OCI-LY3 (cell line): ENCODE results near the gene HTR3A.

ENCODE experiments used
- H2AFZ ChIP-seq: fragments of 200-600, 300-600 bp; shearing (Covaris generic); 2 replicates; pipeline ENCODE4 v1.6.0; 2014; ENCODE audit warnings: antibody characterized with exemption, low read depth, low read length
- H3K27ac ChIP-seq: fragments of 200-600, 300-600 bp; sonication (generic); 2 replicates; pipeline ENCODE4 v1.5.1; 2014; ENCODE audit warnings: mild to moderate bottlenecking, low read length, moderate library complexity, mixed read lengths
- H3K27me3 ChIP-seq: fragments of 200-600, 300-600 bp; sonication (generic); 2 replicates; pipeline ENCODE4 v1.6.1; 2014; ENCODE audit warnings: low read depth, low read length, mixed read lengths
- H3K36me3 ChIP-seq: fragments of 200-600, 300-600 bp; sonication (generic); replicated peaks from 2 replicates; pipeline ENCODE3; 2014; ENCODE audit warnings: low read depth, low read length, mixed read lengths
- H3K4me1 ChIP-seq: fragments of 300-600, 200-600 bp; sonication (generic); 2 replicates; pipeline ENCODE4 v1.6.1; 2014; ENCODE audit warnings: low read length, mixed read lengths
- H3K4me2 ChIP-seq: fragments of 200-600, 300-600 bp; sonication (generic); 2 replicates; pipeline ENCODE4 v1.6.1; 2014; ENCODE audit warnings: low read length, mixed read lengths
- H3K4me3 ChIP-seq: fragments of 300-600, 200-600 bp; sonication (generic); 2 replicates; pipeline ENCODE4 v1.5.1; 2014; ENCODE audit warnings: antibody characterized with exemption, mild to moderate bottlenecking, low read length, moderate library complexity
- H3K79me2 ChIP-seq: fragments of 300-600, 200-600 bp; shearing (Covaris generic); 2 replicates; pipeline ENCODE4 v1.6.1; 2014; ENCODE audit warnings: mild to moderate bottlenecking, low read length, mixed read lengths
- H3K9ac ChIP-seq: fragments of 300-600, 200-600 bp; shearing (Covaris generic); 2 replicates; pipeline ENCODE4 v1.6.0; 2014; ENCODE audit warnings: mild to moderate bottlenecking, low read length, moderate library complexity
- H3K9me3 ChIP-seq: fragments of 200-600, 300-600 bp; shearing (Covaris generic); 2 replicates; pipeline ENCODE4 v1.6.1; 2014; ENCODE audit warnings: low read length, mixed read lengths; ENCODE audit not compliant: insufficient read depth
- H4K20me1 ChIP-seq: fragments of 200-600, 300-600 bp; sonication (generic); 2 replicates; pipeline ENCODE4 v1.6.1; 2016; ENCODE audit warnings: low read length, mixed read lengths; ENCODE audit not compliant: insufficient read depth
- EZH2phosphoT487 ChIP-seq: fragments of 200-600 bp; shearing (Covaris generic); IDR thresholded peaks from 2 replicates; pipeline ENCODE4 v1.6.1; 2018; ENCODE audit warnings: antibody characterized with exemption, mixed run types, low read depth
- TF ChIP-seq, protein P1 (sequence below): fragments of 200-600, 300-600 bp; sonication (generic); IDR thresholded peaks from 2 replicates; pipeline ENCODE4 v1.5.1; 2014; ENCODE audit warnings: antibody characterized with exemption, low read length, low read depth

Gene HTR3A

GRCh38 chr11:113952588-113952987, 22.3 kb upstream of the HTR3A start:
- Histone ChIP-seq H3K79me2 (no peaks in the 10 kb centered on the region), H3K4me2 (no peak overlapping the region), H3K9ac (no peak overlapping the region), H4K20me1 (no peaks in the 10 kb centered on the region), H3K27ac (no peak overlapping the region), H2AFZ (no peak overlapping the region), H3K27me3 (no peaks in the 10 kb centered on the region), H3K36me3 (no peaks in the 10 kb centered on the region), H3K9me3 (no peaks in the 10 kb centered on the region), H3K4me1 (peaks cover 23% of the 10 kb centered on the region), H3K4me3 (no peak overlapping the region)
- TF ChIP-seq, protein P1, sequence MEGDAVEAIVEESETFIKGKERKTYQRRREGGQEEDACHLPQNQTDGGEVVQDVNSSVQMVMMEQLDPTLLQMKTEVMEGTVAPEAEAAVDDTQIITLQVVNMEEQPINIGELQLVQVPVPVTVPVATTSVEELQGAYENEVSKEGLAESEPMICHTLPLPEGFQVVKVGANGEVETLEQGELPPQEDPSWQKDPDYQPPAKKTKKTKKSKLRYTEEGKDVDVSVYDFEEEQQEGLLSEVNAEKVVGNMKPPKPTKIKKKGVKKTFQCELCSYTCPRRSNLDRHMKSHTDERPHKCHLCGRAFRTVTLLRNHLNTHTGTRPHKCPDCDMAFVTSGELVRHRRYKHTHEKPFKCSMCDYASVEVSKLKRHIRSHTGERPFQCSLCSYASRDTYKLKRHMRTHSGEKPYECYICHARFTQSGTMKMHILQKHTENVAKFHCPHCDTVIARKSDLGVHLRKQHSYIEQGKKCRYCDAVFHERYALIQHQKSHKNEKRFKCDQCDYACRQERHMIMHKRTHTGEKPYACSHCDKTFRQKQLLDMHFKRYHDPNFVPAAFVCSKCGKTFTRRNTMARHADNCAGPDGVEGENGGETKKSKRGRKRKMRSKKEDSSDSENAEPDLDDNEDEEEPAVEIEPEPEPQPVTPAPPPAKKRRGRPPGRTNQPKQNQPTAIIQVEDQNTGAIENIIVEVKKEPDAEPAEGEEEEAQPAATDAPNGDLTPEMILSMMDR: no peak
- TF ChIP-seq EZH2phosphoT487: no peak

- no peaks in the 10 kb centered on the region for H3K36me3 ChIP-seq
- H3K79me2 ChIP-seq: no peaks in the 10 kb centered on the region
- H3K4me3 ChIP-seq: no peak overlapping the region
- peaks cover 11% of the 10 kb centered on the region for H3K4me1 ChIP-seq
- no peak overlapping the region for H3K9ac ChIP-seq
- TF ChIP-seq EZH2phosphoT487: no peak
- TF ChIP-seq, protein P1: no peak
- H3K4me2 ChIP-seq: no peak overlapping the region
- H3K9me3 ChIP-seq: no peaks in the 10 kb centered on the region
- H3K27ac ChIP-seq: no peak overlapping the region
- H2AFZ ChIP-seq: no peak overlapping the region
- no peaks in the 10 kb centered on the region for H4K20me1 ChIP-seq
- no peaks in the 10 kb centered on the region for H3K27me3 ChIP-seq
Observed at GRCh38 chr11:113954235-113954634, 20.7 kb upstream of the HTR3A start.

DNA sequence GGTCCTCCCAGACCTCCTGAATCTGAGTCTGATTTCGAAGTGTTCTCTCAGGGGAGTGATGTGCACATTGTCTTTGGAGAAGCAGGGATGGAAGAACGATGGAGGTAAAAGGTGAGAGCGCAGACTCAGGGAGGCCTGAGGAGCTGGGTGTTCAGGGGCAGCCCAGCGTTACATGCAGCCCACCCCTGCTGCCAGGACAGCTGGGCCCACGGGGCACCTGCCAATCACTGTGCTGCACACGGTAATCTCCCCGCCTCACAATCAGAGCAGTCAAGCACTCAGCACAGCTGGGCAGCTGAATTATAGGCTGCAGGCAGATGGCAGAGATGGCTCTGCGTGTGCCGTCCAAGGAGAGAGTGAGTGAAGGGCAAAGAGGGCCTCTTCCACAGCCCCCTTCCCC, 17.9 kb upstream of the HTR3A start:
- Histone ChIP-seq H3K27me3 (no peaks in the 10 kb centered on the region), H3K4me1 (peaks cover 4% of the 10 kb centered on the region), H3K36me3 (no peaks in the 10 kb centered on the region), H3K27ac (no peak overlapping the region), H3K9ac (no peak overlapping the region), H3K79me2 (no peaks in the 10 kb centered on the region), H3K9me3 (no peaks in the 10 kb centered on the region), H2AFZ (no peak overlapping the region), H3K4me2 (no peak overlapping the region), H4K20me1 (no peaks in the 10 kb centered on the region), H3K4me3 (no peak overlapping the region)
- no peak for TF ChIP-seq EZH2phosphoT487
- TF ChIP-seq, protein P1: no peak

- Histone ChIP-seq H3K4me1 (peaks cover 4% of the 10 kb centered on the region), H3K36me3 (no peaks in the 10 kb centered on the region), H3K4me2 (no peak overlapping the region), H3K9me3 (no peaks in the 10 kb centered on the region), H3K9ac (no peak overlapping the region), H3K79me2 (no peaks in the 10 kb centered on the region), H3K27me3 (no peaks in the 10 kb centered on the region), H4K20me1 (no peaks in the 10 kb centered on the region), H3K4me3 (no peak overlapping the region), H2AFZ (no peak overlapping the region), H3K27ac (no peak overlapping the region)
- TF ChIP-seq EZH2phosphoT487: no peak
- TF ChIP-seq, protein P1: no peak
Observed at GRCh38 chr11:113960702-113961330, 14.1 kb upstream of the HTR3A start.
